ENCODE results near the gene SPG11.
"Not testable (repeated sequence)": the region's sequence is repeated elsewhere in the genome, so short reads cannot be mapped to it uniquely, and the experiment has no call there.

Gene SPG11

GRCh38 chr15:44663410-44664308, at the start of gene SPG11:
TSS of gene SPG11 (minus strand) at chr15:44663662. CDS start at chr15:44663647, 15 bp downstream.
- in situ Hi-C loops (cut with HindIII; ENCODE audit: low sequenced_read_pairs): loop anchor here (10.0 kb wide), 1 partner anchor 61 kb away; no protein-coding TSS in a partner anchor

- in situ Hi-C loops (cut with HindIII; ENCODE audit: low sequenced_read_pairs): no loop called here
Observed at GRCh38 chr15:44712346-44713005, 49.0 kb upstream of the SPG11 start.

- in situ Hi-C loops (cut with HindIII; ENCODE audit: low sequenced_read_pairs): no loop called here
Observed at GRCh38 chr15:44711743-44712345, 48.4 kb upstream of the SPG11 start.

GRCh38 chr15:44711096-44711742, 47.8 kb upstream of the SPG11 start, which contains the start of the genes B2M and PATL2:
TSS of gene B2M (plus strand) at chr15:44711517. CDS start at chr15:44711547, 30 bp downstream.
TSS of gene PATL2 (minus strand) at chr15:44711323. CDS start at chr15:44676490, 34,833 bp downstream.
- in situ Hi-C loops (cut with HindIII; ENCODE audit: low sequenced_read_pairs): no loop called here

- in situ Hi-C loops (cut with HindIII; ENCODE audit: low sequenced_read_pairs): no loop called here
Observed at GRCh38 chr15:44710236-44711095, 47.0 kb upstream of the SPG11 start.

- in situ Hi-C loops (cut with HindIII; ENCODE audit: low sequenced_read_pairs): no loop called here
Observed at GRCh38 chr15:44706946-44707636, 43.6 kb upstream of the SPG11 start.

GRCh38 chr15:44706401-44706800, 42.9 kb upstream of the SPG11 start:
- in situ Hi-C loops (cut with HindIII; ENCODE audit: low sequenced_read_pairs): no loop called here

GRCh38 chr15:44705986-44706385, 42.5 kb upstream of the SPG11 start:
- in situ Hi-C loops (cut with HindIII; ENCODE audit: low sequenced_read_pairs): no loop called here

GRCh38 chr15:44700676-44701075, 37.2 kb upstream of the SPG11 start:
- in situ Hi-C loops (cut with HindIII; ENCODE audit: low sequenced_read_pairs): not testable (repeated sequence)

GRCh38 chr15:44698641-44699040, 35.2 kb upstream of the SPG11 start:
- in situ Hi-C loops (cut with HindIII; ENCODE audit: low sequenced_read_pairs): no loop called here

- in situ Hi-C loops (cut with HindIII; ENCODE audit: low sequenced_read_pairs): no loop called here
Observed at GRCh38 chr15:44697014-44697413, 33.6 kb upstream of the SPG11 start.

- in situ Hi-C loops (cut with HindIII; ENCODE audit: low sequenced_read_pairs): no loop called here
Observed at GRCh38 chr15:44695294-44695693, 31.8 kb upstream of the SPG11 start.

GRCh38 chr15:44694416-44694815, 31.0 kb upstream of the SPG11 start:
- in situ Hi-C loops (cut with HindIII; ENCODE audit: low sequenced_read_pairs): no loop called here

GRCh38 chr15:44692659-44693058, 29.2 kb upstream of the SPG11 start:
- in situ Hi-C loops (cut with HindIII; ENCODE audit: low sequenced_read_pairs): no loop called here

- in situ Hi-C loops (cut with HindIII; ENCODE audit: low sequenced_read_pairs): not testable (repeated sequence)
Observed at GRCh38 chr15:44690245-44690644, 26.8 kb upstream of the SPG11 start.

GRCh38 chr15:44689318-44689717, 25.9 kb upstream of the SPG11 start:
- in situ Hi-C loops (cut with HindIII; ENCODE audit: low sequenced_read_pairs): not testable (repeated sequence)

GRCh38 chr15:44682809-44683682, 19.6 kb upstream of the SPG11 start:
- in situ Hi-C loops (cut with HindIII; ENCODE audit: low sequenced_read_pairs): not testable (repeated sequence)

GRCh38 chr15:44682211-44682610, 18.7 kb upstream of the SPG11 start:
- in situ Hi-C loops (cut with HindIII; ENCODE audit: low sequenced_read_pairs): no loop called here

Measured in DLD1 (cell line).